SK-N-SH treated with all-trans-retinoic acid at 6 μM for 48 hours (cell line): ENCODE results near the gene UBE2M.

Experiments
- ATAC-seq: fragments of 200-7000 bp; cut with Tn5 transposase; 3 replicates; pipeline ENCODE4 v1.9.1; 2020; ENCODE audit warnings: mild to moderate bottlenecking, moderate library complexity
- ARNTL ChIP-seq: fragments of 450-650 bp; formaldehyde crosslinking; IDR thresholded peaks from 2 replicates; pipeline ENCODE4 v1.5.0; 2020; ENCODE audit warnings: low read depth, mild to moderate bottlenecking, moderate library complexity, borderline replicate concordance
- CSDC2 ChIP-seq: fragments of 250-450 bp; sonication (Bioruptor Pico); IDR thresholded peaks from 2 replicates; pipeline ENCODE4 v1.5.0; 2020; ENCODE audit warnings: mild to moderate bottlenecking, moderate library complexity
- ESRRG ChIP-seq: fragments of 250-450 bp; sonication (Bioruptor Pico); IDR thresholded peaks from 2 replicates; pipeline ENCODE4 v1.6.1; 2021; ENCODE audit warnings: mild to moderate bottlenecking
- GLIS3 ChIP-seq: fragments of 250-450 bp; sonication (Bioruptor Pico); IDR thresholded peaks from 2 replicates; pipeline ENCODE4 v1.5.0; 2020; ENCODE audit warnings: mild to moderate bottlenecking, moderate library complexity
- ISL1 ChIP-seq: fragments of 250-450 bp; sonication (Bioruptor Pico); IDR thresholded peaks from 2 replicates; pipeline ENCODE4 v2.1.2; 2022; ENCODE audit warnings: mild to moderate bottlenecking, moderate library complexity
- OSR1 ChIP-seq: fragments of 250-450 bp; sonication (Bioruptor Pico); IDR thresholded peaks from 2 replicates; pipeline ENCODE4 v1.8.0; 2022; ENCODE audit warnings: moderate library complexity, mild to moderate bottlenecking, inconsistent platforms
- PPARA ChIP-seq: fragments of 250-450 bp; sonication (Bioruptor Pico); IDR thresholded peaks from 2 replicates; pipeline ENCODE4 v1.5.0; 2020; ENCODE audit warnings: mild to moderate bottlenecking, borderline replicate concordance
- RARB ChIP-seq: fragments of 250-450 bp; sonication (Bioruptor Pico); IDR thresholded peaks from 2 replicates; pipeline ENCODE4 v1.8.0; 2021; ENCODE audit warnings: mild to moderate bottlenecking, moderate library complexity
- SNAI2 ChIP-seq: fragments of 250-450 bp; sonication (Bioruptor Pico); IDR thresholded peaks from 2 replicates; pipeline ENCODE4 v1.5.0; 2020; ENCODE audit warnings: mild to moderate bottlenecking, moderate library complexity
- TOX ChIP-seq: fragments of 250-450 bp; sonication (Bioruptor Pico); IDR thresholded peaks from 2 replicates; pipeline ENCODE4 v1.8.0; 2021; ENCODE audit warnings: mild to moderate bottlenecking, moderate library complexity, borderline replicate concordance
- ZFP3 ChIP-seq: fragments of 250-450 bp; sonication (Bioruptor Pico); IDR thresholded peaks from 2 replicates; pipeline ENCODE4 v1.5.0; 2020; ENCODE audit warnings: mild to moderate bottlenecking, moderate library complexity
- ZFP30 ChIP-seq: fragments of 450-650 bp; formaldehyde crosslinking; IDR thresholded peaks from 2 replicates; pipeline ENCODE4 v1.5.0; 2022; ENCODE audit warnings: mild to moderate bottlenecking, moderate library complexity
- ZNF565 ChIP-seq: fragments of 450-650 bp; formaldehyde crosslinking; conservative IDR thresholded peaks from 2 replicates; pipeline ENCODE4 v1.5.0; 2020; ENCODE audit warnings: low read depth, mild to moderate bottlenecking, moderate library complexity
- ZNF70 ChIP-seq: fragments of 450-650 bp; formaldehyde crosslinking; IDR thresholded peaks from 2 replicates; pipeline ENCODE4 v1.5.0; 2020; ENCODE audit warnings: mild to moderate bottlenecking, moderate library complexity
- ZNF8 ChIP-seq: fragments of 450-650 bp; formaldehyde crosslinking; IDR thresholded peaks from 2 replicates; pipeline ENCODE4 v1.5.0; 2020; ENCODE audit warnings: mild to moderate bottlenecking, moderate library complexity
- TF ChIP-seq, protein P1 (sequence below): fragments of 250-450 bp; sonication (Bioruptor Pico); IDR thresholded peaks from 2 replicates; pipeline ENCODE4 v1.5.1; 2021; ENCODE audit warnings: mild to moderate bottlenecking, moderate library complexity
- TF ChIP-seq, protein P2 (sequence below): fragments of 250-450 bp; sonication (Bioruptor Pico); IDR thresholded peaks from 2 replicates; pipeline ENCODE4 v1.8.0; 2020; ENCODE audit warnings: mild to moderate bottlenecking, moderate library complexity, borderline replicate concordance
- TF ChIP-seq, protein P3 (sequence below): fragments of 250-450 bp; sonication (Bioruptor Pico); IDR thresholded peaks from 2 replicates; pipeline ENCODE4 v1.5.1; 2020; ENCODE audit warnings: low read depth, mild to moderate bottlenecking, moderate library complexity
- TF ChIP-seq, protein P4 (sequence below): fragments of 250-450 bp; sonication (Bioruptor Pico); IDR thresholded peaks from 2 replicates; pipeline ENCODE4 v1.5.0; 2020; ENCODE audit warnings: mild to moderate bottlenecking, moderate library complexity
- TF ChIP-seq, protein P5 (sequence below): fragments of 250-450 bp; sonication (Bioruptor Pico); IDR thresholded peaks from 2 replicates; pipeline ENCODE4 v1.8.0; 2021; ENCODE audit warnings: low read depth, mild to moderate bottlenecking, moderate library complexity, borderline replicate concordance

UBE2M gene

DNA sequence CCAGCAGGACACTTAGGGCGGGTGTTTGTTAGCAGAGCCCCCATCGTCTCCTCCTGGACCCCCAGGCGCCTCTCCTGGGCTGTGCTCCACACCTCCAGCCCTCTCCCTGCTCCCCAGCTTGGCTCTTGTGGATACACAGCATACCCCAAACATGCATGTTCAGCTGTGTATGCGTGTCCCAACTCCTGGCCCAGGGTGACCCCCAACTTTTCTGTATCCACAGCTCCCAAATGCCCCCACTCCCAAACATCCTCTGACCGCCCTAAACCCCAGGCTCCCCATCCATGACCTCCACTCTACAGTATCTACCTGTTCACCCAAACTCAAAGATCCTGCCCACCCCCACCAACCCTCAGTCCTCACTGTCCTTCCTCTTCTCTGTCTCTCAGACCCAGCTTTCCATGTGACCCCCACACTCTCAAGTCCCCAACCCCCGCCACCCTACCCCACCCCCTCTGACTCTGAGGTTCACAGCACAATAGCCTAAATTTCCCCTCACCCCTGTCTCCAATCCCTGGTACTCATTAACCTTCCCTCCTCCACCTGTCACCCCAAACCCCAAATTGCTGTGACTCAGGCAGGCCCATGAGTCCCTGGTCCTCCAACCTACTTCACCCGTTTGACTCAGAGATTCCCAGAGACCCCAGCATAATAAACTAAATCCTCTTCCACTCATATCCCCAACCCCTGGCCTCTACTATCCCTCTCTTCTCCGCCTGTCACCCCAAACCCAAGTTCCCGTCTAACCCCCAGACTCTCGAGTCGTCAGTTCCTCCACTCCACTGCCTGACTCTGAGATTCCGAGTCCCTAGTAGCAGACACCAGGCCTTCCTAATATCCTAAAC, 968 bp downstream of the UBE2M start:
- no peak for TF ChIP-seq SNAI2 (CRISPR knock-in tag)
- TF ChIP-seq, protein P1, sequence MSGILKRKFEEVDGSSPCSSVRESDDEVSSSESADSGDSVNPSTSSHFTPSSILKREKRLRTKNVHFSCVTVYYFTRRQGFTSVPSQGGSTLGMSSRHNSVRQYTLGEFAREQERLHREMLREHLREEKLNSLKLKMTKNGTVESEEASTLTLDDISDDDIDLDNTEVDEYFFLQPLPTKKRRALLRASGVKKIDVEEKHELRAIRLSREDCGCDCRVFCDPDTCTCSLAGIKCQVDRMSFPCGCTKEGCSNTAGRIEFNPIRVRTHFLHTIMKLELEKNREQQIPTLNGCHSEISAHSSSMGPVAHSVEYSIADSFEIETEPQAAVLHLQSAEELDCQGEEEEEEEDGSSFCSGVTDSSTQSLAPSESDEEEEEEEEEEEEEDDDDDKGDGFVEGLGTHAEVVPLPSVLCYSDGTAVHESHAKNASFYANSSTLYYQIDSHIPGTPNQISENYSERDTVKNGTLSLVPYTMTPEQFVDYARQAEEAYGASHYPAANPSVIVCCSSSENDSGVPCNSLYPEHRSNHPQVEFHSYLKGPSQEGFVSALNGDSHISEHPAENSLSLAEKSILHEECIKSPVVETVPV (CRISPR knock-in tag) = no peak
- no peak for TF ChIP-seq GLIS3
- ATAC-seq = no peak

DNA sequence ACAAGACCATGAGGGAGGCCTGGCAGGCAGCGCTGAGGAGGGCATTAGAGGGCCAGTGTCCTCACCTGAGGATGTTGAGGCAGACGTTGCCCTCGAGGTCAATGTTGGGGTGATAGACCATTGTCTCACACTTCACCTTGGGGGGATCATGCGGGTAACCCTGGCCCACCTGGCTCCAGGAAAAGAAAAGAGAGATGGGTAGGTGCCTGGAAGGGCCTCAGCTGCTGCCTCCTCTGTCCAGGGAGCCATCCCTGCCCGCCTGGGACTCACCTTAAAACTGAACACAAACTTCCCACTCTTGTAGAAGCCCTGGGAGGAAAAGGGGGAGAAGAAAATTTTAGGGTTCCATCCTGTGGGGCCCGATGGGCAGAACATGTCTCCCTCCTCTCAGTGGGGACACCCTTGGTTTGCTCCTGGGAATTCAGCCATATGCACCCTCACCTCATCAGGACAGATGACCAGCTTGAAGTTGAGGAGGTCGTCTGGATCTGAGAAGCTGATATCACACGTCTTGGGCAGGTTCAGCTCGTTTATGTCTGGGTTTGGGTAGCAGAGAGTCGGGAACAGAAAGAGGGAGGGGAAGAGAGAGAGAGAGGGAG, 1.7 kb downstream of the UBE2M start:
- ATAC-seq = no peak
- TF ChIP-seq ZNF565 (CRISPR knock-in tag) (no peak), RARB (CRISPR knock-in tag) (no peak), ISL1 (CRISPR knock-in tag) (no peak), TOX (CRISPR knock-in tag) (no peak), CSDC2 (CRISPR knock-in tag) (no peak), OSR1 (CRISPR knock-in tag) (no peak), ESRRG (CRISPR knock-in tag) (no peak), ARNTL (CRISPR knock-in tag) (no peak), ZNF8 (no peak), ZNF70 (CRISPR knock-in tag) (no peak), ZFP30 (CRISPR knock-in tag) (no peak), PPARA (no peak), ZFP3 (no peak)
- TF ChIP-seq, protein P2, sequence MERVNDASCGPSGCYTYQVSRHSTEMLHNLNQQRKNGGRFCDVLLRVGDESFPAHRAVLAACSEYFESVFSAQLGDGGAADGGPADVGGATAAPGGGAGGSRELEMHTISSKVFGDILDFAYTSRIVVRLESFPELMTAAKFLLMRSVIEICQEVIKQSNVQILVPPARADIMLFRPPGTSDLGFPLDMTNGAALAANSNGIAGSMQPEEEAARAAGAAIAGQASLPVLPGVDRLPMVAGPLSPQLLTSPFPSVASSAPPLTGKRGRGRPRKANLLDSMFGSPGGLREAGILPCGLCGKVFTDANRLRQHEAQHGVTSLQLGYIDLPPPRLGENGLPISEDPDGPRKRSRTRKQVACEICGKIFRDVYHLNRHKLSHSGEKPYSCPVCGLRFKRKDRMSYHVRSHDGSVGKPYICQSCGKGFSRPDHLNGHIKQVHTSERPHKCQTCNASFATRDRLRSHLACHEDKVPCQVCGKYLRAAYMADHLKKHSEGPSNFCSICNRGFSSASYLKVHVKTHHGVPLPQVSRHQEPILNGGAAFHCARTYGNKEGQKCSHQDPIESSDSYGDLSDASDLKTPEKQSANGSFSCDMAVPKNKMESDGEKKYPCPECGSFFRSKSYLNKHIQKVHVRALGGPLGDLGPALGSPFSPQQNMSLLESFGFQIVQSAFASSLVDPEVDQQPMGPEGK (CRISPR knock-in tag) = no peak
- TF ChIP-seq, protein P3, sequence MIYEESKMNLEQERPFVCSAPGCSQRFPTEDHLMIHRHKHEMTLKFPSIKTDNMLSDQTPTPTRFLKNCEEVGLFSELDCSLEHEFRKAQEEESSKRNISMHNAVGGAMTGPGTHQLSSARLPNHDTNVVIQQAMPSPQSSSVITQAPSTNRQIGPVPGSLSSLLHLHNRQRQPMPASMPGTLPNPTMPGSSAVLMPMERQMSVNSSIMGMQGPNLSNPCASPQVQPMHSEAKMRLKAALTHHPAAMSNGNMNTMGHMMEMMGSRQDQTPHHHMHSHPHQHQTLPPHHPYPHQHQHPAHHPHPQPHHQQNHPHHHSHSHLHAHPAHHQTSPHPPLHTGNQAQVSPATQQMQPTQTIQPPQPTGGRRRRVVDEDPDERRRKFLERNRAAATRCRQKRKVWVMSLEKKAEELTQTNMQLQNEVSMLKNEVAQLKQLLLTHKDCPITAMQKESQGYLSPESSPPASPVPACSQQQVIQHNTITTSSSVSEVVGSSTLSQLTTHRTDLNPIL (CRISPR knock-in tag) = no peak
- TF ChIP-seq, protein P1 (CRISPR knock-in tag) = no peak
- TF ChIP-seq, protein P4, sequence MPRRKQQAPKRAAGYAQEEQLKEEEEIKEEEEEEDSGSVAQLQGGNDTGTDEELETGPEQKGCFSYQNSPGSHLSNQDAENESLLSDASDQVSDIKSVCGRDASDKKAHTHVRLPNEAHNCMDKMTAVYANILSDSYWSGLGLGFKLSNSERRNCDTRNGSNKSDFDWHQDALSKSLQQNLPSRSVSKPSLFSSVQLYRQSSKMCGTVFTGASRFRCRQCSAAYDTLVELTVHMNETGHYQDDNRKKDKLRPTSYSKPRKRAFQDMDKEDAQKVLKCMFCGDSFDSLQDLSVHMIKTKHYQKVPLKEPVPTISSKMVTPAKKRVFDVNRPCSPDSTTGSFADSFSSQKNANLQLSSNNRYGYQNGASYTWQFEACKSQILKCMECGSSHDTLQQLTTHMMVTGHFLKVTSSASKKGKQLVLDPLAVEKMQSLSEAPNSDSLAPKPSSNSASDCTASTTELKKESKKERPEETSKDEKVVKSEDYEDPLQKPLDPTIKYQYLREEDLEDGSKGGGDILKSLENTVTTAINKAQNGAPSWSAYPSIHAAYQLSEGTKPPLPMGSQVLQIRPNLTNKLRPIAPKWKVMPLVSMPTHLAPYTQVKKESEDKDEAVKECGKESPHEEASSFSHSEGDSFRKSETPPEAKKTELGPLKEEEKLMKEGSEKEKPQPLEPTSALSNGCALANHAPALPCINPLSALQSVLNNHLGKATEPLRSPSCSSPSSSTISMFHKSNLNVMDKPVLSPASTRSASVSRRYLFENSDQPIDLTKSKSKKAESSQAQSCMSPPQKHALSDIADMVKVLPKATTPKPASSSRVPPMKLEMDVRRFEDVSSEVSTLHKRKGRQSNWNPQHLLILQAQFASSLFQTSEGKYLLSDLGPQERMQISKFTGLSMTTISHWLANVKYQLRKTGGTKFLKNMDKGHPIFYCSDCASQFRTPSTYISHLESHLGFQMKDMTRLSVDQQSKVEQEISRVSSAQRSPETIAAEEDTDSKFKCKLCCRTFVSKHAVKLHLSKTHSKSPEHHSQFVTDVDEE (CRISPR knock-in tag) = no peak
- TF ChIP-seq, protein P5, sequence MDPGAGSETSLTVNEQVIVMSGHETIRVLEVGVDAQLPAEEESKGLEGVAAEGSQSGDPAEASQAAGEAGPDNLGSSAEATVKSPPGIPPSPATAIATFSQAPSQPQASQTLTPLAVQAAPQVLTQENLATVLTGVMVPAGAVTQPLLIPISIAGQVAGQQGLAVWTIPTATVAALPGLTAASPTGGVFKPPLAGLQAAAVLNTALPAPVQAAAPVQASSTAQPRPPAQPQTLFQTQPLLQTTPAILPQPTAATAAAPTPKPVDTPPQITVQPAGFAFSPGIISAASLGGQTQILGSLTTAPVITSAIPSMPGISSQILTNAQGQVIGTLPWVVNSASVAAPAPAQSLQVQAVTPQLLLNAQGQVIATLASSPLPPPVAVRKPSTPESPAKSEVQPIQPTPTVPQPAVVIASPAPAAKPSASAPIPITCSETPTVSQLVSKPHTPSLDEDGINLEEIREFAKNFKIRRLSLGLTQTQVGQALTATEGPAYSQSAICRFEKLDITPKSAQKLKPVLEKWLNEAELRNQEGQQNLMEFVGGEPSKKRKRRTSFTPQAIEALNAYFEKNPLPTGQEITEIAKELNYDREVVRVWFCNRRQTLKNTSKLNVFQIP = no peak
